ENCODE results near the gene TRPM5.

TRPM5 gene

GRCh38 chr11:2464451-2465165 lies 20.3 kb upstream of the TRPM5 start:
- TF ChIP-seq CTCF (IDR thresholded peaks at IDR 0.05; ENCODE audit: extremely low read depth, insufficient read depth, missing control alignments) = no peak
- in situ Hi-C loops (cut with MboI; ENCODE audit: low pct_unique_long_range_greater_than_20kb, low sequenced_read_pairs, unreplicated experiment) = no loop called here
- DNase-seq (ENCODE audit: low spot score) = no peak

- in situ Hi-C loops (cut with MboI; ENCODE audit: low pct_unique_long_range_greater_than_20kb, low sequenced_read_pairs, unreplicated experiment) = no loop called here
These were observed 19.5 kb upstream of the TRPM5 start for GRCh38 chr11:2463766-2464277.

GRCh38 chr11:2462986-2463765 lies 18.9 kb upstream of the TRPM5 start:
- no peak for DNase-seq (ENCODE audit: low spot score)

More at GRCh38 chr11:2463766-2464277, 19.5 kb upstream of the TRPM5 start:
- no peak for DNase-seq (ENCODE audit: low spot score)
- TF ChIP-seq CTCF (IDR thresholded peaks at IDR 0.05; ENCODE audit: extremely low read depth, insufficient read depth, missing control alignments) = no peak

GRCh38 chr11:2462543-2462985 lies 18.2 kb upstream of the TRPM5 start:
- TF ChIP-seq CTCF (IDR thresholded peaks at IDR 0.05; ENCODE audit: extremely low read depth, insufficient read depth, missing control alignments) = no peak
- in situ Hi-C loops (cut with MboI; ENCODE audit: low pct_unique_long_range_greater_than_20kb, low sequenced_read_pairs, unreplicated experiment) = no loop called here
- DNase-seq (ENCODE audit: low spot score) = no peak

More at GRCh38 chr11:2462986-2463765, 18.9 kb upstream of the TRPM5 start:
- in situ Hi-C loops (cut with MboI; ENCODE audit: low pct_unique_long_range_greater_than_20kb, low sequenced_read_pairs, unreplicated experiment) = no loop called here
- no peak for TF ChIP-seq CTCF (IDR thresholded peaks at IDR 0.05; ENCODE audit: extremely low read depth, insufficient read depth, missing control alignments)

- no peak for TF ChIP-seq CTCF (IDR thresholded peaks at IDR 0.05; ENCODE audit: extremely low read depth, insufficient read depth, missing control alignments)
- in situ Hi-C loops (cut with MboI; ENCODE audit: low pct_unique_long_range_greater_than_20kb, low sequenced_read_pairs, unreplicated experiment) = no loop called here
- DNase-seq (ENCODE audit: low spot score) = no peak
These were observed 17.7 kb upstream of the TRPM5 start for GRCh38 chr11:2461956-2462542.

- in situ Hi-C loops (cut with MboI; ENCODE audit: low pct_unique_long_range_greater_than_20kb, low sequenced_read_pairs, unreplicated experiment) = no loop called here
- no peak for TF ChIP-seq CTCF (IDR thresholded peaks at IDR 0.05; ENCODE audit: extremely low read depth, insufficient read depth, missing control alignments)
- DNase-seq (ENCODE audit: low spot score) = no peak
These were observed 17.1 kb upstream of the TRPM5 start for GRCh38 chr11:2461253-2461955.

Data from GM13977 (cell line).